ENCODE measurements around the gene IL23R. TPM values are rescaled to one million over a fixed set of nuclear protein-coding genes. Genes with fewer than 3 reads are reported as not detected.
A peak's percentile ranks its signal among the peaks of the same experiment; 100 is the strongest.

The IL23R gene
- total RNA-seq, 2 experiments from 2014 or later = 0.23 TPM; not detected in 1

- TF ChIP-seq EZH2phosphoT487 (IDR thresholded peaks at IDR 0.05; ENCODE audit: borderline replicate concordance, low read depth, low read length) = no peak
- TF ChIP-seq CTCF (conservative IDR thresholded peaks at IDR 0.05; ENCODE audit: low read length) = no peak
- Histone ChIP-seq H3K9me2 (ENCODE audit: insufficient read depth, low read length) (0 out of 2 replicates have a peak, but pooled peaks cover 5% of the 10 kb centered on the region), H3K27ac (ENCODE audit: low read depth, low read length, poor library complexity, severe bottlenecking) (no peak overlapping the region), H3K4me3 (ENCODE audit: low read depth, low read length, poor library complexity, severe bottlenecking) (no peak overlapping the region), H3K4me2 (ENCODE audit: low read length) (no peak overlapping the region), H4K20me1 (ENCODE audit: insufficient read depth, low read length) (no peaks in the 10 kb centered on the region), H2AFZ (ENCODE audit: low read length) (no peak overlapping the region), H3K36me3 (ENCODE audit: insufficient read depth, low read length) (no peaks in the 10 kb centered on the region), H3K79me2 (ENCODE audit: insufficient read depth, low read depth, low read length) (no peaks in the 10 kb centered on the region), H3K4me1 (ENCODE audit: insufficient read depth, low read length, poor library complexity, severe bottlenecking) (no peaks in the 10 kb centered on the region), H3K9me3 (ENCODE audit: low read length) (no peaks in the 10 kb centered on the region)
- CTCF ChIA-PET (ENCODE audit: unreplicated experiment) = no interaction called here
- no peak for DNase-seq (ENCODE audit: low spot score)
- intact Hi-C loops (cut with micrococcal nuclease; ENCODE audit: unreplicated experiment) = no loop called here
- POLR2A ChIA-PET = no interaction called here
- no TSS peak for BruUV-seq (replicated peaks)
Measured at GRCh38 chr1:67169932-67170331, 3.7 kb downstream of the IL23R start.

- no peaks in the 10 kb centered on the region for H3K79me2 ChIP-seq (ENCODE audit: insufficient read depth, low read depth, low read length)
- no TSS peak for BruUV-seq (replicated peaks)
- no peaks in the 10 kb centered on the region for H3K4me1 ChIP-seq (ENCODE audit: insufficient read depth, low read length, poor library complexity, severe bottlenecking)
- no peak overlapping the region for H3K4me3 ChIP-seq (ENCODE audit: low read depth, low read length, poor library complexity, severe bottlenecking)
- H2AFZ ChIP-seq (ENCODE audit: low read length) = 0 out of 2 replicates have a peak overlapping the region, but pooled peaks have one; percentile 2
- intact Hi-C loops (cut with micrococcal nuclease; ENCODE audit: unreplicated experiment) = no loop called here
- H3K27ac ChIP-seq (ENCODE audit: low read depth, low read length, poor library complexity, severe bottlenecking) = no peak overlapping the region
- H3K4me2 ChIP-seq (ENCODE audit: low read length) = no peak overlapping the region
- no peaks in the 10 kb centered on the region for H3K36me3 ChIP-seq (ENCODE audit: insufficient read depth, low read length)
- no peak for DNase-seq (ENCODE audit: low spot score)
- H3K9me2 ChIP-seq (ENCODE audit: insufficient read depth, low read length) = 0 out of 2 replicates have a peak, but pooled peaks cover 5% of the 10 kb centered on the region
- TF ChIP-seq EZH2phosphoT487 (IDR thresholded peaks at IDR 0.05; ENCODE audit: borderline replicate concordance, low read depth, low read length) (no peak), CTCF (conservative IDR thresholded peaks at IDR 0.05; ENCODE audit: low read length) (no peak)
- H4K20me1 ChIP-seq (ENCODE audit: insufficient read depth, low read length) = no peaks in the 10 kb centered on the region
- no peaks in the 10 kb centered on the region for H3K9me3 ChIP-seq (ENCODE audit: low read length)
- ChIA-PET POLR2A (no interaction called here), CTCF (ENCODE audit: unreplicated experiment) (no interaction called here)
Measured at GRCh38 chr1:67170751-67171573, 4.7 kb downstream of the IL23R start.

- Histone ChIP-seq H3K27ac (ENCODE audit: low read depth, low read length, poor library complexity, severe bottlenecking) (no peak overlapping the region), H2AFZ (ENCODE audit: low read length) (0 out of 2 replicates have a peak overlapping the region, but pooled peaks have one; percentile 2), H3K4me2 (ENCODE audit: low read length) (no peak overlapping the region), H4K20me1 (ENCODE audit: insufficient read depth, low read length) (no peaks in the 10 kb centered on the region), H3K4me1 (ENCODE audit: insufficient read depth, low read length, poor library complexity, severe bottlenecking) (no peaks in the 10 kb centered on the region), H3K4me3 (ENCODE audit: low read depth, low read length, poor library complexity, severe bottlenecking) (no peak overlapping the region), H3K79me2 (ENCODE audit: insufficient read depth, low read depth, low read length) (no peaks in the 10 kb centered on the region), H3K9me2 (ENCODE audit: insufficient read depth, low read length) (0 out of 2 replicates have a peak, but pooled peaks cover 5% of the 10 kb centered on the region), H3K9me3 (ENCODE audit: low read length) (no peaks in the 10 kb centered on the region), H3K36me3 (ENCODE audit: insufficient read depth, low read length) (no peaks in the 10 kb centered on the region)
- TF ChIP-seq EZH2phosphoT487 (IDR thresholded peaks at IDR 0.05; ENCODE audit: borderline replicate concordance, low read depth, low read length) = no peak
- no peak for TF ChIP-seq CTCF (conservative IDR thresholded peaks at IDR 0.05; ENCODE audit: low read length)
- BruUV-seq (replicated peaks) = no TSS peak
- intact Hi-C loops (cut with micrococcal nuclease; ENCODE audit: unreplicated experiment) = no loop called here
- DNase-seq (ENCODE audit: low spot score) = no peak
- ChIA-PET CTCF (ENCODE audit: unreplicated experiment) (no interaction called here), POLR2A (no interaction called here)
Measured at GRCh38 chr1:67171574-67171955, 5.3 kb downstream of the IL23R start.

Measured in OCI-LY7 (cell line).